GM12891 (cell line): ENCODE measurements around the gene ASTN2.

Experiments used
- POLR2A ChIP-seq: IDR thresholded peaks from 2 replicates; pipeline ENCODE4 v1.6.1; 2011; ENCODE audit warnings: low read depth, low read length, control low read depth
- POLR2AphosphoS5 ChIP-seq: IDR thresholded peaks from 2 replicates; pipeline ENCODE4 v1.6.1; 2011; ENCODE audit warnings: low read depth, low read length, control low read depth

DNA sequence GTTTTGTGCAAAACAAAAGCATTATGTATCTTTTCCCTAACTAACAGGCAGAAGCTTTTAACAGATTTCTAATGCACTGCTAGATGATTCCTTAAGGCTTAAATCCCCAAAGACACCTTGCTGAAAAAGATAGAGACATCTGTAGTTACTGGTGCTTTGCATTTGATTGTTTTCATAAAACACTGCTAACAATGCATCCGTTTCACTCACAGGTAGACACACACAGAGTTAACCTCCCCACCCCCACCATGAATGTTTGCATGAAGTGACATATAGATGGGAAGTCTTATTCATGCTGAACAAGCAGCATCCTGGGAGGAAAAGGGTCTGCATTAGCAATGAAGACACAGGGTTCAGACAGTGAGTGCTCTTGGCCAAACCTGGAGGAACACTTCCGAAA lies 100.9 kb downstream of the ASTN2 start:
- TF ChIP-seq POLR2AphosphoS5 (no peak), POLR2A (no peak)
